DND-41 (cell line): ENCODE data around the gene SLC6A19.

Experiments
- CTCF ChIP-seq: IDR thresholded peaks from 2 replicates; pipeline ENCODE4 v1.5.1; 2012; ENCODE audit warnings: borderline replicate concordance, low read length, moderate library complexity, mild to moderate bottlenecking; ENCODE audit not compliant: poor library complexity, severe bottlenecking; ENCODE audit errors: extremely low read depth
- EZH2 ChIP-seq: IDR thresholded peaks from 3 replicates; pipeline ENCODE4 v1.6.1; 2012; ENCODE audit warnings: borderline replicate concordance, low read depth, mild to moderate bottlenecking, moderate library complexity, low read length, inconsistent platforms; ENCODE audit not compliant: severe bottlenecking

GRCh38 chr5:1158647-1159340 is 42.6 kb upstream of the SLC6A19 start:
- TF ChIP-seq CTCF (no peak), EZH2 (no peak)
